HepG2 (cell line): ENCODE measurements around the gene CETN2.
"Not testable (repeated sequence)": the region's sequence is repeated elsewhere in the genome, so short reads cannot be mapped to it uniquely, and the experiment has no call there.

Experiments
- CTCF ChIP-seq: sonication (generic); formaldehyde crosslinking; IDR thresholded peaks from 2 replicates; pipeline ENCODE4 v1.5.0; 2020; ENCODE audit warnings: mild to moderate bottlenecking, missing genetic modification reagents, moderate library complexity
- ZNF446 ChIP-seq: sonication (generic); formaldehyde crosslinking; IDR thresholded peaks from 2 replicates; pipeline ENCODE4 v1.5.0; 2020; ENCODE audit warnings: mild to moderate bottlenecking, missing genetic modification reagents

- TF ChIP-seq ZNF446 (CRISPR knock-in tag); CTCF: not testable (repeated sequence)
Observed at GRCh38 chrX:152787062-152787461, 43.5 kb downstream of the CETN2 start.
